Erythroblast (primary cell): ENCODE data around the gene LCT.

ENCODE experiments used
- DNase-seq, 2 experiments: peaks; one replicate each; lab custom pipeline; 2025; lab: John Stamatoyannopoulos, UW
- GATA1 ChIP-seq: IDR thresholded peaks from 2 replicates; pipeline ENCODE4 v1.6.1; 2011; ENCODE audit warnings: low read depth, mild to moderate bottlenecking, control low read depth, low read length, moderate library complexity
- POLR2A ChIP-seq: IDR thresholded peaks from 2 replicates; pipeline ENCODE4 v1.6.1; 2011; ENCODE audit warnings: mild to moderate bottlenecking, low read length

The LCT gene

GRCh38 chr2:135845997-135846396, 9.0 kb upstream of the LCT start:
- TF ChIP-seq GATA1 = no peak
- TF ChIP-seq POLR2A = no peak
- DNase-seq = no peak

GRCh38 chr2:135845257-135845656, 8.3 kb upstream of the LCT start:
- DNase-seq = no peak
- no peak for TF ChIP-seq GATA1
- no peak for TF ChIP-seq POLR2A

- TF ChIP-seq POLR2A (no peak), GATA1 (no peak)
- DNase-seq = no peak
Measured at GRCh38 chr2:135844301-135844895, 7.4 kb upstream of the LCT start.

- no peak for TF ChIP-seq POLR2A
- no peak for TF ChIP-seq GATA1
- no peak for DNase-seq
Measured at GRCh38 chr2:135843671-135844070, 6.7 kb upstream of the LCT start.

- no peak for DNase-seq
- TF ChIP-seq GATA1 (no peak), POLR2A (no peak)
Measured at GRCh38 chr2:135840601-135841000, 3.6 kb upstream of the LCT start.

GRCh38 chr2:135839713-135840112, 2.7 kb upstream of the LCT start:
- TF ChIP-seq POLR2A (no peak), GATA1 (no peak)
- no peak for DNase-seq

- no peak for TF ChIP-seq GATA1
- DNase-seq = no peak
Measured at GRCh38 chr2:135838502-135838901, 1.5 kb upstream of the LCT start.

GRCh38 chr2:135832891-135833290, 4.1 kb downstream of the LCT start:
- TF ChIP-seq GATA1 (no peak), POLR2A (no peak)
- no peak for DNase-seq

GRCh38 chr2:135831180-135831812, 5.7 kb downstream of the LCT start:
- DNase-seq = no peak
- no peak for TF ChIP-seq POLR2A
- TF ChIP-seq GATA1 = no peak

GRCh38 chr2:135829378-135830135, 7.4 kb downstream of the LCT start:
- DNase-seq = no peak
- TF ChIP-seq GATA1 (no peak), POLR2A (no peak)

- no peak for DNase-seq
- no peak for TF ChIP-seq GATA1
- TF ChIP-seq POLR2A = no peak
Measured at GRCh38 chr2:135826544-135826943, 10.4 kb downstream of the LCT start.

- DNase-seq = no peak
- TF ChIP-seq POLR2A (no peak), GATA1 (no peak)
Measured at GRCh38 chr2:135825550-135826176, 11.3 kb downstream of the LCT start.

GRCh38 chr2:135825131-135825530, 11.9 kb downstream of the LCT start:
- no peak for TF ChIP-seq POLR2A
- TF ChIP-seq GATA1 = no peak
- no peak for DNase-seq

GRCh38 chr2:135822855-135823254, 14.1 kb downstream of the LCT start:
- no peak for DNase-seq
- no peak for TF ChIP-seq GATA1
- no peak for TF ChIP-seq POLR2A

- no peak for DNase-seq
- TF ChIP-seq GATA1 (no peak), POLR2A (no peak)
Measured at GRCh38 chr2:135821190-135821589, 15.8 kb downstream of the LCT start.
